HUDEP-2 (cell line): Measurements from ENCODE around the gene PTCH1.

Source experiments
- DNase-seq, 76 experiments: peaks; one replicate each; lab custom pipeline; 2025; ENCODE audit not compliant: unreplicated experiment in 76 of 76; lab: John Stamatoyannopoulos, UW

Gene PTCH1

DNA sequence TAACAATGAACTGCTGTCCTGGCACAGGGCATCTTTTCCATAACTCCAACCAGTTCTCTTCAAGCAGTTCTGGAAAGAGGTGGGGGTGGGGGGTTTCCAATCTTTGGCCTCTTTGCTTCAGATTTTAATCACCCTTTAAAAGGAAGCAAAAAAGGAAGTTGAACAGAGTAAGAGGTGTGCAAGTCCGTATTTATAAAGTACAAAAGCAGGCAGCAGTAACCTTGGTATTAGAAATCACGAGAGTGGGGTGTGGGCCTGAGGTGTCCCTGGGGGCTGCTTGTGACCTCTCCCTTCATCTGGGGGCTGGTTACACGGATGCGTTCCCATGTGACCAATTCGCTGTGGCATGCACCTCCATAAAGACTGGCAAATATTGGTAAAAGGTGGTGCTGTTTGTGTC is 70.5 kb downstream of the PTCH1 start:
- DNase-seq = no peak

DNA sequence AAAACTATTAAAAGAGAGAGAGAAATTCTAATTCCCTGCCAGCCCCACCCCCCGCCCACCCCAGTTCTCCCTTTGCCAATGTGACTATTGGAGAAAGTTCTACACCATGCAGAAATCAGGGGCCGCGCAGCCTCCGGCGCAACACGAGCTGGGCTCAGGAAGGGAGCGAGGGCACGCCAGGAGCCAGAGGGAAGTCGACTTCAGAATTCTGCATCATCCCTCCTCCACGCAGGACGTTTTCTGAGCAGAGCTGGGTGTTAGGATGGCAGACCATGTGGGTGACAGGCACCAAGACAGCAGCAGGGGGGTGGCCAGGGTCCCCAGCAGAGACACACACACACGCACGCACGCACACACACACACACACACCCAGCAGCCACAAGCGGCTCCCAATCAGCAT is 72.6 kb downstream of the PTCH1 start:
- no peak for DNase-seq

DNA sequence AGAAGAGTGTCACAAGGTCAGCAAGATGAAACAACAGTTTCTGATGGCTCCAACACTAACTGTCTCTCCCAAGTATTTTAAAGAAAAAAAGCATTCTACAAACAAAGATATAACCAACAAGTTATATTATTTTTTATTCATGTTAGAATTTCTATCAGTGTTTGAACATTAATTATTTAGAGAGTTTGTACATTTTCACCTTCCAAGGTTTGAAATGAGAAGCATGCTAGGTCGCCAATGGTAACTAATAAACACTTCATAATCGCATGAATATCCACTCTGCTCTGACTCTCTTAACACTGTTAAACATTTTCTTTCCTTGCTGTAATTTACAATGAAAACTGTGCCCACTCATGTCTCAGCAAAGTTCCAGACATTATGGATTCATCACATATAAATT is 73.5 kb downstream of the PTCH1 start:
- DNase-seq = no peak

DNA sequence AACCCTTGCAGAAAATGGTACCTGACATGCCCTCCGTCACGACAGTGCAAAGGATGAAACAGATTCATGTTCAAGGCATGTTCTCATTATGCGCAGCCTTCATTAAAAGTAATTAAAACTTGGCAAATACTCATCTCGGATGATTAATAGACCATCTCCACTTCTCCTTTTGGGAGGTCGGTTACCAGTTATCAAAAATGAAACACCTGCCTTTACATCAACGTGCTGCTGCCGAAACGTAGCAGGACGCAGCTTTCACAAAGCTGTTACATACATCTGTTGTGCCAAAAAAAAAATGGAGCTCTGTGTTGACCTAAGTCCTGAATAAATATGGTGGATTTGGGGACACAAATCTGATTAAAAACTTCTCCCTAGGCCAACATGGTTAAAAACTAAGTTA is 75.7 kb downstream of the PTCH1 start:
- no peak for DNase-seq

DNA sequence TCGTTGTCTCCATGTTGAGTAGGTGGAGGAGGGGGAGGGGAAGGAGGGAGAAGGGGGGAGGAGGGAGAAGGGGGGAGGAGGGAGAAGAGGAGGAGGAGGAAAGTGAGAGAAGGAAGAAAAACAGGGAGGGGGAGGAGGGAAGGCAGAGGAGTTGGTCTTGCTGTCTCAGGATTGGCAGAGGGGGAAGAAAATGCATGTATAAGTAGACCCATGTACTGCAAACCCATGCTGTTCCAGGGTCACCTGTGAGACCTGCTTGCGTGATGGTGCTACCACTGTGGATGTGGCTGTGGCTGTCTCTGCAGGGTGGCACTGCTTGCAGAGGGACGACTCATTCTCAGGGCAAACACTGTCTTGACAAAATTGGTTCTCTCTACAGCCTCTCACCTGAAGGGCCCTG is 76.3 kb downstream of the PTCH1 start:
- DNase-seq = no peak

DNA sequence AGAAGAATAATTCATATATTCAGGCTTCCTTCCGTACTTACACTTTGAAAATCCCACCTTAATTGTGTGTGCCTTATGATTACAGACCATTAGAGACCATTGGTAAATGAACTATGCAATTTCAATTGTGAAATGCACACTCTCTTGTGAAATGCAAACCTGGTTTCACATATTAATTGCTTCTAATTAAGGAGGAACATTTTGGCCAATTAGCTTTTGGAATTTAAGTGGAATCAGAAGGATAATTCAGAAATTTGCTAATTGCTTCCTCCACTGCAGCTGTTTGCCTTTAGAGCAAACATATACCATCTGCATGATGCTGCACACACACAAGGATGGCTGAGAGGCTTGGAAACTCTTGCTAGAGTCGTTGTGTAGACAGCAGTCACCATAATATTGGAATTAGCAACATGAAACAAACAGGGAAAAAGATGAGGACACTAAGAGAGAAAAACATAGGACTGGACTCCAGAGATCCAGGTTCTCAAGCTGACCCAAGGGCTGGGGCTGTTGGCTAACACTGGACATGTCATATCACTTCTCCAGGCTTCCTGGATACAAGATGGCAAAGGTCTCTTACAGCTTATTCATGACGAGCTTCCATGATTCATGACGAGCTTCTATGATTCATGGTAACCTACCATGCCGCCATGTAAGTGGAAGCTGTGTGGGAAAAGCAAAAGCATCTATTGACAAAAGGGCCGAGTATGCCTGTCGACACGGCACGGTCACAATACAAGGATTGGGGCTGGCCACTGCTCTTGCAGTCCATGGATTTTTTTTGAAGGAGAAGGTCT is 78.0 kb downstream of the PTCH1 start:
- no peak for DNase-seq

DNA sequence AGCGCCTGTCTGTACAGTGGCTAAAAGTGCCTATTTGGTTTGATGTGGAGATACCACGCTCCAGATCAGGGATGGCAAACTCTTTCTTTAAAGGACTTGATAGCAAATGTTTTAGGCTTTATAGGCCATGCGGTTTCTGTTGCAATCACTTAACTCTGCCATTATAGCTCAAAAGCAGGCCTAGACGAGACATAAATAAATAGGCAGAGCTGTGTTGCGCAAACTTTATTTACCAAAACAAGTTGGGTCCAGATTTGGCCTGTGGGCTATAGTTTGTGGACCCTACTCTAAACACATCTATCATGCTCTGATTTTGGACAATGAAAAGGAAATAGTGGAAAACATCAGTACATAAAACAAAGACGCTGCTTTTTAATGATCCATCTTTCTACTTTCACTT is 79.2 kb downstream of the PTCH1 start:
- no peak for DNase-seq

DNA sequence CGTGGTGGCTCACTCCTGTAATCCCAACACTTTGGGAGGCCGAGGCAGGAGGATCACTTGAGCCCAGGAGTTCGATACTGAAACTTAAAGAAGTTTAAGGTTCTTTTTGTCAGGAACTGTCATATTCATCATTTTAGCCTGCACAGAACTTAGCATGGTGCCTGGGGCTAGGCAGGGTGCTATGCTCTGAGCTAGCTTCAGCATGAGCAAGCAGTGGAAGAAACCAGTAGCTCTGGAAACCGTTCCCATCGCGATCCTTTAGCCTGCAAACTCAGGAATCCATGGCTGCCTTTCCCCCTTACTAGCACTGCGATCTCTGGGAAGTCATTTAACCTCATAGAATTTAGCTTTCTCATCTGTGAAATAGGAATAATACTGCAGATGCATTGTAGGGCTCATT is 80.4 kb downstream of the PTCH1 start:
- no peak for DNase-seq

DNA sequence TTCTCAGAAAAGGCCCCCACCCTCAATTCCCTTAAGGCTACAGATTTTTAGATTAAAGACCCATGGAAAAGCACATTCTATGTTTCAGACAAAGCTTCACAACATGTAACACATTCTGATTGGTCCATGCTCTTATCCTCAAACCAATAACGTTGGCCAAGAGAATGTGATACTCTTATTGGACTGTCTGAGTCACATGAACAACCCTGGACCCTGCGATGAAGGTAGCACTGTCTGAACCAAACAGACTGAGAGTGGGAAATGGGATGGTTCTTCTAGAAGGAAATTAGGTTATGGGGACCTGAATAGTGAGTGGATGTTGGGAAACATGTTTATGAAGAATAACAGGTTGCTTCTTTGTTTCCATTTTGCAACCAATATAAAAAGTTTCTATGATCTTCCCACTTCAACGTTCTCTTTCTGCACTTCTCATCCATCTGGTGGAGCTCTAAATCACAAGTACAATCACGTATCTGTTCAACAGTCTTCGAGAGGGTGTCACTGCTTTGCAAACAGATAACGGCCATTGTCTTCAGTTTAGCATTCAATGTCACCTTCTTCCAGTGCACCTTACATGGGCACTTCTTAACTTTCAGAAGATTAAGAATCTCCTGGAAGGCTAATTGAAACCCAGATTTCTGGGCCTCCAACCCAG is 81.6 kb downstream of the PTCH1 start:
- no peak for DNase-seq

DNA sequence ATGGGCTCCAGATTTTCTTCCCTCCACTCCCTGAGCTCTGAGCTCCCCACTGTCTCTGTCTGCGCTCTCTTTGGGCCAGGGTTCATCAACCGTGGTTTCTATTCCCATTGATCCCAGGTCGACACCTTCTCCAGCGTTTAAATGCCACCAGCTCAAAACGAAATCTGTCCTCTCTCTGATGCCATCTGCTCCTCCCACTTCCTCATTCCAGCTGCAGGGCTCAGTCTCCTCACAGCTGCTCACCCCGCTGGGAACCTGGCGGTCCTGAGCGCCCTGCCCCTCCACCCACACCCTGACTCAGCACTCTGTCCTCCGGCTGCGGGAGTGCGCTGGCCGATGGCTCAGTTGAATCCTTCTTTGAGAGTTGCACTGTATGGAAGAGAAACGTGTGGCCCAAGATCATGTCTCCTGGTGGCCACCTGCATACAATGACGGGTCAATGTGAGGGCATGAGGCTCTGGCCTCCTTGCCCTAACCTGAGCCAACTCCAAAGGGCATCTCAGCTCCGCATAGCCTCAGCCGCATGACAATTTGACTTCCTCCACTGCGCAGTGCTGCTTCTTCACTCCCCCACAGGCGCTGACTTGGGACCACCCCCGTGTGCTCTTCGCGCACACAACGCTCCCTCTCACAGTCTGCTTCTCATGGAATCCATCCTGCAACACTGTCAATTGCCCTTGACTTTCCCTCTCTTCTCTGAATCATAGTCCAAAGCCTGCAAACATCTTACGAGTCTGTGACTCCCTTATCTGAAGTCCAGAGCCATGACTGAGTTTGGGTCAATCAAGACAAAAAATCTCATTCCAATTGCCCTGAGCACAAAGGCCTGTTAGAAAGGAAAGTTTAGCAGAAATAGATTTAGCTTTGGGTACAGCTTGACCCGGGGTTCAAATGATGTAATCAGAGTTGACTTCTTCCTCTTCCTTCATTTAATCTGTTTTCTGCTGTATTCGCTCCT is 82.4 kb downstream of the PTCH1 start:
- peak in 10 of 76 experiments; percentile 3 to 17 (median 6) for DNase-seq

DNA sequence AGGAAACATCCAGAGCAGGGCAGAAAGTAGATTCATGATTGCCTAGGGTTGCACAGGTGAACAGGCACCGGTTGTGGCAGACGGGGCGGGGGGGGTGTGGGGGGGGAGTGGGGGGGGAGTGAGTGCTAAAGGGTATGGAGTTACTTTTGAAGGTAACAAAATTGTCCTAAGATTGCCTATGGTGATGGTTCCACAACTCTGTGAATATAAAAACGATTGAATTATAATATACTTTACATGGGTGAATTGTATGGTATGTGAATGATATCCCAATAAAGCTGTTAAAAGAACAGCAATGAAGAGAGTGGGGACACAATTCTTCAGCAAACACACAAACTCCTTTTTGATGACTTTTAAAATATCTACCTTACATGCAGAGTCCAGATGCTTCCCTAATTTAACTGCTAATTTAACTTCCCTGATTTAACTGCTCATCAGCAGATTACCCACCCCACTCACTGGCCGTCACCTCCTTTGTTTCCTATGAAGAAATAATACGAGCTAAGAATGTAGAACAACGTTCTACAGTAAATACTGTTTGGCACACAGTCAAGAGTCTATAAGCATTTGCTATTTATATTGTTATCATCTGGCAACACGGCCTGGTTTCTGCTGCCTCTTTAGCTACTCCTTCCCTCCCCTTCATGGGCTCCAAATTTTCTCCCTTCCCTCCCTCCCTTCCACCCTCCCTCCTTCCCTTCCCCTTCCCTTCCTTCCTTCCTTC is 83.5 kb downstream of the PTCH1 start:
- DNase-seq = no peak

DNA sequence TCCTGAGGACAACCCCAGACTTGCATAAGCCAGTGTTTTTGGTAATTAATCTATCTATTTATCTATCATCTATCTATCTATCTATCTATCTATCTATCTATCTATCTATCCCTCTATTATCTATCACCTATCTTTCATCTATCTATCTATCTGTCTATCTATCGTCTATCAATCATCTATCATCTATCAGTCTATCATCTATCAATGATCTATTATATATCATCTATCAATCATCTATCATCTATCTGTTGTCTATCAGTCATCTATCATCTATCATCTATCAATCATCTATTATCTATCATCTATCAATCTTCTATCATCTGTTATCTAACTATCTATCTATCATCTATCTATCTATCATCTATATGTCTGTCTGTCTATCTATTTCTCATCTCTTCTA is 85.5 kb downstream of the PTCH1 start:
- DNase-seq = no peak

DNA sequence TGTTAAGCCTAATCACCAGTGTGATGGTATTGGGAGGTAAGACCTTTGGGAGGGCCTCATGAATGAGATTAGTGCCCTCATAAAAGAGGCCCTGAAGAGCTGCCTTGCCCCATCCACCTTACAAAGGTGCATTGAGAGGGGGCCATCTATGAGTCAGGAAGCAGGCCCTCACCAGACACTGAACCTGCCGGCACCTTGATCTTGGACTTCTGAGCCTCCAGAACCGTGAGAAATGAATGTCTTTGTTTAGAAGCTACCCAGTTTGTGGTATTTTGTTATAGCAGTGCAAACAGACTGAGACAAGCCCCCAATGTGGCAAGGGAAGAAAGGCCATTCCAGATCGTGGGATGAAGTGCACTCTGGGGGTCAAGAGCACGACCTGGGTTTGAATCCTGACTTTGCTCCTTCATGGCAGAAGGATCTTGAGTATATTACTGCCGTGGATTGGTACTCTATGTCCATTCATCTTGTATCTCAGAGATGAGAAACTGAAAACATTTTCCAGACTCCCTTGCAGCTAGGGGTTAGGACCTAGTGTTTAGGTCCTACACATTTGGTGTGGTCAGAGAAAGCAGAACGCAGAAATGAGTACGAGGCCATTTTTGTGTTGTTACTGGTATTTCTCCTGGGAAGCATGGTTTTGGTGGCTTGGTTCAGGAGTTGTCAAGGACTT is 86.7 kb downstream of the PTCH1 start:
- no peak for DNase-seq

DNA sequence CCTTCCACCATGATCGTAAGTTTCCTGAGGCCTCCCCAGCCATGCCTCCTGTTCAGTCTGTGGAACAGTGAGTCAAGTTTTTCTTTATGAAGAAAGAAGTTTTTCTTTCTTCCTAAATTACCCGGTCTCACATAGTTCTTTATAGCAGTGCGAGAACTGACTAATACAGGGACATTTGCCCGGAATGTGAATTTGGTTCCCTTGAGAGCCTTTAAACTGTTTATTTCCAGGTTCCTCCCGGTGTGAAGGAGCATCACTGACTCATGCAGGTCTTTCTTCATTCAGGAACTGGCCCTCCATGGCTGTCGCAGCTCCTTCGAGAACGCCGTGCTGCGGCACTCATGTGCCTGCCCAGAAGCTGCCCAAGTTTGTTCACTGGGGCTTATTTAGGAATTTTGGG is 87.7 kb downstream of the PTCH1 start:
- no peak for DNase-seq

DNA sequence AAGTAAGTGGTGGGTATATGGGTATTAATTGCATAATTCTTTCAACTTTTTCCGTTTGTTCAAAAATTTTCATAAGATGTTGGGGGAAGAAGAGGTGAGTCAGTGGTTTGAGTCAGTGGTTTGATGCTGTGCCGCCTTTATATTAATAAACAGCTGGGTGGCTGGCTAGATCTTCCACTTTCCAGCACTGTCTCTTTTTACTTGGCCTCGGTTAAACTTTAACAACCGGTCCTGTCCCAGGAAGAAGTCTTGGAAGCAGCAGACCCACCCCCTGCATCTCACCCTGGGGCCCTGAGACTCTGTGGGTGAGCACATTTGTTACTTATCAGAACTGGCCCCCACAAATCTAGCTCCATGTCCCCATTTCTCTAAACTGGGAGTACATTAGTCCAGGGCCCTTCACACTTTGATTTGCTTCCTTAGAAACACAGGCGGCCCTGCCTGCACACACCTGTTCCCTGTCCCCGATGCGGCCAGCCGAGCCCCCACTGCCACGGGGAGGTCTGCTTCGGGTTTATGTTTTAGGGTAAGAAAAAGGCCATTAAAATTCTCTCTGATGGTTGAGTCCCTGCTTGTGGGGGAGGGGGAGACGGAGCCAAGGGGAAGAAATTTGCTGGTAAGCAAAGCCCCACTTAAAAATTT is 90.7 kb downstream of the PTCH1 start:
- peak in 6 of 76 experiments; percentile 6 to 35 (median 28) for DNase-seq

DNA sequence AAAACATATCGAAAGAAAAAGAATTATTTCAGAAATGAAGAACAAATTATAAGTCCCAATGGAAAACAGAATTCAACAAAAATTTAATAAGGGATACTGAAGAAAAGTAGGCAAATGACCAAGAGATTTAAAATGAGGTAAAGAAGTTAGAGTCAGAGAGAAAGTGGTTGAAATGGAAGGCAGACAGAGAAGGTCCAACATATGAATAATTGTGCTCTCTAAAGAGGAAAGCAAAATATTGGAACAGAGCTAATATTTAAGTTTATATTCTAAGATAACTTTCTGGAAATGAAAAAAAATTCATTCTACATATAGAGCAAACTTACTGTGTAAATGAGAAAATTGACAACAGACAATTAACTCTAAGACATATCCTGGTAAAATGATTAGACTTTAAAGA is 94.1 kb downstream of the PTCH1 start:
- DNase-seq = no peak

DNA sequence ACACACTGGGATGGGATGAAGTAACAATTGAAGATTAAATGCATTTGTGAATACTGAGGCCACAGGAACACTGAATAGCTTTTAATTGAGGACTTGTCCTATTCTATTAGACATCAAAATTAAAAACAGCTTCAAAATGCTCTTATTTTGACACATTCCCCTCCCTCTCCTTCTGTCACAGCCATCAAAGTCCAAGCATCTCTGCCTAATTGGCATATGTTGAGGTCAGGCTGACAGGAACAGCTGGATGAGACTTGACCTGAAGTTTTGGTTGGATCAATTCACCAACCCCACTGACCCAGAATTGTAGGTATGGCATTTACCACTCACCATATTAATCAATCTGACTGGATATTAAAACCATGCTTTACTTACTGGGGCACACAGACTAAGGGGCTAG is 96.3 kb downstream of the PTCH1 start:
- no peak for DNase-seq

DNA sequence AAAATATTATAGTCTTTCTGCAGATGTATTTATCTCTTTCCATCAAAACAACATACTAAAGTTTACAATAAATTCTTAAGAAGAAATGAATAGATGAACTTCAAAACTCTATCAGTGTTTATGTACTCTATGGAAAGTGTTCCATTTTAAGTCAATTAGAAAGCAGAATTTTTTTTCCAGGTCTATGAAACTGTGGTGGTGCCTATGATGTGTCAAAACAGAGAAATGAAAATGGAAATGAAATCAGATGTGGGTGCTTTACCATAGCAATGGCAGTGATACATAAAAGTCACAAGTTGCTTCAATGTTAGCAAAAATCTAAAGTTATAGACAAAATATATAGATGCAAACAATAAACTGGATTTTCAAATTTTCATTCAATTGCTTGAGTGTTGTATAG is 97.3 kb downstream of the PTCH1 start:
- DNase-seq = no peak

DNA sequence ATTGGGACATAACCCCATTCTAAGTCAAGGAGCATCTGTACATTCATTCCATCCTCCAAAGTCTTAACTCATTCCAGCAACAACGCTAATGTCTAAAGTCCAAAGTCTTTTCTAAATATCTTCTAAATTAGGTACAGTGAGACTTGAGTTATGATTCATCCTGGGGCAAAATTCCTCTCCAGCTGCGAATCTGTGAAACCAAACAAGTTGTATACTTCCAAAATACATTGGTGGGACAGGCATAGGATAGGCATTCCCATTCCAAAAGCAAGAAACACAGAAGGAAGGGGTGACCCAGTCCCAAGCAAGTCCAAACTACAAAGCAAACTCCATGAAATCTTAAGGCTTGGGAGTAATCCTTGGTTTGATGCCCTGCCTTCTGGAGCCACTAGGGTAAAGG is 101.6 kb downstream of the PTCH1 start:
- no peak for DNase-seq

DNA sequence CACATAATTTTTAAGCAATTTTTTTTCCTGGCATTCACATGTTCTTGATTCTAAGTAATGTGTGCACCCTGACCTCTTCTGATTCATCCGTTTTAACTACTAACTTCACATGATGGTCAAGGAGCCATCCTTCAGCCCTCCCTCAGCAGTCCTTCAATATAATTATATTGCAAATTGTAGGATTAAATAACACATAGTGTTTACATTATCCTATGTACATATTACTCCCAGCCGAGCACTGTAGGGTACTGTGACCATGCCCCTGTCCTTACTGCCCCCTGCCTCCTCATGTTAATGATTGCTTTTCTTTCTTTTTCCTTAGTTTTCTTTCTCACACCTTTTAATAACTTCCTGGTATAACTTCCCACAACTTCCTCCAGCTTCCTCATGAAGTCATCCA is 103.0 kb downstream of the PTCH1 start:
- no peak for DNase-seq
